ENCODE data around the gene LZTS2. TPM values are rescaled to one million over a fixed set of nuclear protein-coding genes. Genes with fewer than 3 reads are reported as not detected.

The LZTS2 gene
- total RNA-seq, 2 donors from 2014 or later, result 29.7 to 38.4 TPM

- intact Hi-C loops (cut with DNase I), result no loop called here
- no peak overlapping the region for H3K4me3 ChIP-seq
- ATAC-seq (no peak), DNase-seq (no peak)
- H3K36me3 ChIP-seq (replicated peaks in 1 of 2; ENCODE audit: insufficient read depth in 1 of 2, low read depth in 2 of 2), result no peaks in the 10 kb centered on the region
- peaks cover 21% of the 10 kb centered on the region for H3K4me1 ChIP-seq
- no peak for TF ChIP-seq CTCF (IDR thresholded peaks at IDR 0.05)
- no peak for TF ChIP-seq POLR2A (IDR thresholded peaks at IDR 0.05)
- no peaks in the 10 kb centered on the region for H3K9me3 ChIP-seq
- no peak overlapping the region for H3K27ac ChIP-seq
- 90 to 94% methylated on average over 2 to 3 of the region's 3 CpGs for WGBS, 2 donors
- H3K27me3 ChIP-seq, result peaks cover 0 to 20% of the 10 kb centered on the region in 2 donors
Observed at GRCh38 chr10:101052285-101052684, 52.7 kb downstream of the LZTS2 start.

GRCh38 chr10:101053516-101053915 is 53.9 kb downstream of the LZTS2 start:
- intact Hi-C loops (cut with DNase I), result no loop called here
- Histone ChIP-seq H3K27me3 (peaks cover 0 to 16% of the 10 kb centered on the region in 2 donors), H3K27ac (no peak overlapping the region), H3K4me3 (no peak overlapping the region), H3K36me3 (replicated peaks in 1 of 2; ENCODE audit: insufficient read depth in 1 of 2, low read depth in 2 of 2) (no peaks in the 10 kb centered on the region), H3K9me3 (no peaks in the 10 kb centered on the region), H3K4me1 (peaks cover 15% of the 10 kb centered on the region)
- no peak for ATAC-seq
- TF ChIP-seq POLR2A (IDR thresholded peaks at IDR 0.05) (no peak), CTCF (IDR thresholded peaks at IDR 0.05) (no peak)
- DNase-seq, result no peak

- intact Hi-C loops (cut with DNase I), result no loop called here
- H3K27me3 ChIP-seq, result peaks cover 0 to 8% of the 10 kb centered on the region in 2 donors
- H3K36me3 ChIP-seq (replicated peaks in 1 of 2; ENCODE audit: insufficient read depth in 1 of 2, low read depth in 2 of 2), result no peaks in the 10 kb centered on the region
- ATAC-seq (no peak), DNase-seq (no peak)
- H3K4me1 ChIP-seq, result peaks cover 15% of the 10 kb centered on the region
- no peaks in the 10 kb centered on the region for H3K9me3 ChIP-seq
- no peak for TF ChIP-seq CTCF (IDR thresholded peaks at IDR 0.05)
- no peak for TF ChIP-seq POLR2A (IDR thresholded peaks at IDR 0.05)
- H3K4me3 ChIP-seq, result no peak overlapping the region
- 77 to 82% methylated on average over 1 of the region's 1 CpG for WGBS, 2 donors
- no peak overlapping the region for H3K27ac ChIP-seq
Observed at GRCh38 chr10:101054351-101054750, 54.7 kb downstream of the LZTS2 start.

- no peak for DNase-seq
- Histone ChIP-seq H3K27ac (no peak overlapping the region), H3K9me3 (no peaks in the 10 kb centered on the region), H3K4me3 (no peak overlapping the region), H3K27me3 (peaks cover 0 to 3% of the 10 kb centered on the region in 2 donors), H3K36me3 (replicated peaks in 1 of 2; ENCODE audit: insufficient read depth in 1 of 2, low read depth in 2 of 2) (no peaks in the 10 kb centered on the region), H3K4me1 (peaks cover 17% of the 10 kb centered on the region)
- 75 to 92% methylated on average over 5 of the region's 5 CpGs for WGBS, 2 donors
- no peak for TF ChIP-seq POLR2A (IDR thresholded peaks at IDR 0.05)
- no peak for TF ChIP-seq CTCF (IDR thresholded peaks at IDR 0.05)
- intact Hi-C loops (cut with DNase I), result no loop called here
- no peak for ATAC-seq
Observed at GRCh38 chr10:101054876-101055275, 55.3 kb downstream of the LZTS2 start.

- WGBS, 2 donors, result 68 to 84% methylated on average over 3 to 4 of the region's 4 CpGs
- TF ChIP-seq CTCF (IDR thresholded peaks at IDR 0.05), result no peak
- TF ChIP-seq POLR2A (IDR thresholded peaks at IDR 0.05), result no peak
- Histone ChIP-seq H3K4me3 (no peak overlapping the region), H3K9me3 (no peaks in the 10 kb centered on the region), H3K27me3 (no peaks in the 10 kb centered on the region), H3K36me3 (replicated peaks in 1 of 2; ENCODE audit: insufficient read depth in 1 of 2, low read depth in 2 of 2) (no peaks in the 10 kb centered on the region), H3K4me1 (peaks cover 17% of the 10 kb centered on the region), H3K27ac (no peak overlapping the region)
- ATAC-seq, result no peak
- no peak for DNase-seq
- intact Hi-C loops (cut with DNase I), result no loop called here
Observed at GRCh38 chr10:101055411-101055810, 55.8 kb downstream of the LZTS2 start.
